GM18951 (cell line): ENCODE results near the gene OSBPL1A.

ENCODE experiments used
- POLR2A ChIP-seq: IDR thresholded peaks from 4 replicates; pipeline ENCODE4 v1.6.1; 2011; ENCODE audit warnings: mild to moderate bottlenecking; ENCODE audit not compliant: insufficient read length, insufficient read depth; ENCODE audit errors: extremely low read depth
- in situ Hi-C: fragments of 300-500 bp; cut with MboI; formaldehyde crosslinking; loops from one replicate; pipeline ENCODE4 v1.12.0; 2022; ENCODE audit warnings: low sequenced_read_pairs, mixed read lengths, inconsistent platforms; ENCODE audit not compliant: unreplicated experiment

OSBPL1A gene

GRCh38 chr18:24397694-24398368, at the start of gene OSBPL1A:
Gene OSBPL1A (minus strand): TSS chr18:24397824. CDS start chr18:24377533, 20,291 bp downstream.
- TF ChIP-seq POLR2A, result no peak
- in situ Hi-C loops, result no loop called here

GRCh38 chr18:24446953-24447538, 49.4 kb upstream of the OSBPL1A start:
- in situ Hi-C loops, result no loop called here
- no peak for TF ChIP-seq POLR2A

GRCh38 chr18:24446453-24446852, 48.8 kb upstream of the OSBPL1A start:
- no peak for TF ChIP-seq POLR2A
- in situ Hi-C loops, result no loop called here

GRCh38 chr18:24443870-24444269, 46.2 kb upstream of the OSBPL1A start:
- TF ChIP-seq POLR2A, result no peak
- in situ Hi-C loops, result no loop called here

- in situ Hi-C loops, result no loop called here
- no peak for TF ChIP-seq POLR2A
These were observed 39.3 kb upstream of the OSBPL1A start for GRCh38 chr18:24436939-24437338.

- in situ Hi-C loops, result no loop called here
- no peak for TF ChIP-seq POLR2A
These were observed 35.0 kb upstream of the OSBPL1A start for GRCh38 chr18:24432618-24433017.

GRCh38 chr18:24429188-24429587, 31.6 kb upstream of the OSBPL1A start:
- in situ Hi-C loops, result no loop called here
- TF ChIP-seq POLR2A, result no peak

- in situ Hi-C loops, result no loop called here
- TF ChIP-seq POLR2A, result no peak
These were observed 31.1 kb upstream of the OSBPL1A start for GRCh38 chr18:24428709-24429108.

- in situ Hi-C loops, result no loop called here
- no peak for TF ChIP-seq POLR2A
These were observed 29.9 kb upstream of the OSBPL1A start for GRCh38 chr18:24427484-24427883.

- peak; percentile 67 for TF ChIP-seq POLR2A
- in situ Hi-C loops, result no loop called here
These were observed 29.0 kb upstream of the OSBPL1A start, which contains the start of gene IMPACT for GRCh38 chr18:24426398-24427294. Gene IMPACT (plus strand): TSS chr18:24426670. CDS start chr18:24426757, 87 bp downstream.

GRCh38 chr18:24426073-24426397, 28.4 kb upstream of the OSBPL1A start:
- in situ Hi-C loops, result no loop called here
- TF ChIP-seq POLR2A, result no peak

- in situ Hi-C loops, result no loop called here
- TF ChIP-seq POLR2A, result no peak
These were observed 24.2 kb upstream of the OSBPL1A start for GRCh38 chr18:24421831-24422230.

GRCh38 chr18:24420551-24420950, 22.9 kb upstream of the OSBPL1A start:
- in situ Hi-C loops, result no loop called here
- no peak for TF ChIP-seq POLR2A
